Measurements from ENCODE around the gene NUDT1.

GRCh38 chr7:2225830-2226229 lies 16.2 kb upstream of the NUDT1 start:
- no peak for TF ChIP-seq CTCF (IDR thresholded peaks at IDR 0.05; ENCODE audit: low read length)
- no peak for TF ChIP-seq EZH2 (IDR thresholded peaks at IDR 0.05; ENCODE audit: borderline replicate concordance, low read length)
